GM18870 (cell line): ENCODE data around the gene NR1H4.
"Not testable (repeated sequence)": the region's sequence is repeated elsewhere in the genome, so short reads cannot be mapped to it uniquely, and the experiment has no call there.

Experiments
- ATAC-seq: cut with Tn5 transposase; IDR thresholded peaks from one replicate; pipeline ENCODE4 v1.9.1; 2021; ENCODE audit warnings: moderate library complexity; ENCODE audit not compliant: unreplicated experiment

The NR1H4 gene

DNA sequence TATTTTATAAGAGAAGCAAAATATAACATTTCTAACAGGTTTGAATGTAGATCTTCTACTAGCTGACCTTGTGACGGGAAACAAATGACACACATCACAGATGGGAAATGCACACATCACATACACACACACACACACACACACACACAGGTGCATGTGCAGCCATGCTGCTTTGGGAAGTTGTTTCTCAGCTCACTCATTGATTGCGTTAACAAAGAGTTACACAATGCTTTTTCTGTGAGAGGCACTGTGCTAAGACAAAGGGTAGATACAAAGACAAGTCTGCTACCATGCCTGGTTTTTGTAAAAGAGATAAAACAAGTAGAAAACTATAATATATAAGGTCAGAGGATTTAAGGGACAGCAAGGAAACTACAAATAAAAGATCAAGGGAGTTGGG lies 1.3 kb upstream of the NR1H4 start:
- no peak for ATAC-seq

DNA sequence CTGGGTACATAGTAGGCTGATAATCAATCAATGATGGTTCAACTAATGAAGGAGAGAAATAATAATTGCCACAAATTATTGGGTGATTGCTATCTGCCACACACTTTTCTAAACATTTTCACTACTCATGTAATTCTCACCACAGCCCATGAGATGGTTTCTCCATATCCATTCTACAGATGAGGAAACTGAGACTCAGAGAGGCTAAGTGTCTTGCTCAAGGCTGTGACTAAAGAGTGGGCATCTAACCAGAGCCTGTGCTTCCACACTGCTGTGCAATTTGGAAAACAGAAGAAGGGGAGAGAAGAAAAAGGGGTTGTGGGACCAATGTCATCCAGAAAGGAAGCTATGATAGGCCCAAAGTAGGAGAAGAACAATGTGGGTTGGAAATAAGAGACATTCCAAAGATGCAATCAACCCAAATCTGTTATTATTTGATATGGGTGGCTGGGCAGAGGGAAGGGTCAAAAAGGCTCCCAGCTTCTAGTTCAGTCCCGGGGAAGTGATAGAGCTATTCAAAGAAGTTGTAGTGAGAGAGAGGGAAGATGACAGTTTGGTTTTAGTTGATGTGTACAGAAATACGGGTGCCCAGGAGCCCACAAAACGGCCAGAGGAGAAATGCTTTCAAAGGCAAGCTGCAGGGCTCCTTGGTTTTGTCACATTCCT lies 483 bp upstream of the NR1H4 start:
- ATAC-seq: no peak

DNA sequence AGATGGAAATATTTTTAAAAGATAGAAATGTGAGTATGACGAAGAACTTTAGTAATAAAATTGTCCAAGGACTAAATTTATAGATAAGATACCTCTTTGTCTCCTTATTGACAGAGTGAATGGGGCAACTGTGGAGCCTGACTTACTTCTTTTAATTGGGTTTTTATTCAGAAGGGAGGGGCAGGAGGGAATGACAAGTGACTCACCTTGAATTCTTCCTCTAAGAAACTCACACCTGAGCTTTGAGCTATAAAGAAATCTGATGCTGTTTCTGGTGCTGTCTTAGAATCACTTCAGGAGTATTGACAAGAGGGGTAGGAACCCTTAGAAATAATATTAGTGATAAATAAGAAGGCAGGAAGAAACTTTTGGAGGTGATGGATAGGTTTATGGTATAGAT lies 951 bp downstream of the NR1H4 start:
- no peak for ATAC-seq

DNA sequence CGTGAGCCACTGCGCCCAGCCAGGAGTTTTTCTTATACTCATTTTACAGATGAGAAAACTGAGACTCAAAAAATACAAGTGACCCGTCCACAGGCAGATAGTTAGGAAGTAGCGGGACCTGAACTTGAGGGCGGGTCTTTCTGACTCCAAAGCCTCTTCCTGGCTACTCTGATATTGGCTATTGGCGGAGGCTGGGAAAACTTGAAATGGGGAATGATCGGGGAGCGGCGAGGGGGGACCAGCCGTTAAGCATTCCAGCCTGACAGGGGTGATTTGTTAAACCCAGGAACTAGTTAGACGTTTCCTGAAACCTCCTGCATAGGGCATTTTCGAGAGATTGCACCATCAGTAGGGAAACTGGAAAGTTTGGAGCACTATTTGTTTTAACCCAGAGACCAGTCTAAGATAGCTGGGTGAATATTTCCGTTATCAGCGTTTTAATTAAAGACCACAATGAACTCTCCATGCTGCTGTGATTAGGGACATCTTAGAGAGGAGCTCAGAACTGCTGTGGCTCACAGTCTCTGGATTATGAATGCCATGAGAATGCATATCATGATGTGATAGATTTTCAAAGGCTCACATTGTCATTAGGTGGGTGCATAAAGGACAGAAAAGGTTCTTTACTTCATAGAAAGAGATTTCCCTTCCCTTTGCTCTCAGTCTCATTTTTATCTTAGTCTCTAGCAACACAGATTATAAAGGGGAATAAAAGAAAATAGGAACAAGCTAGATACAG lies 2.5 kb downstream of the NR1H4 start:
- ATAC-seq: no peak

DNA sequence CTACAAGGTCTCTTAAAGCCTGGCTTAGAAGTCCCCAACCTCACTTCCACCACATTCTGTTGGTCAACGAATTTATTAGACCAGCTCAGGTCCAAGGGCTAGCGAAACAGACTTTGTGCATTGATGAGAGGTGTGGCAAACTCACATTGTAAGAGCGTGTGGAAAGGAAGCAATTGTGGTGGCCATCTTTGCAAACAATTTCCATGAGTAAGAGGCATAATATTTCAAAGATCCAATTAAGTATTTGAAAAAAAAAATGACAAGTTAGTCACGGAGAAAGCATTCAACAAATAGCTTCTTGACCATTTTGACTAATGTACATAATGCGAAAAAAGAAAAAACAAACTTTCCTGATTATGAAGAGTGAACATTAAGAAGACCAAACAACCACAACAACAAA lies 7.4 kb downstream of the NR1H4 start:
- ATAC-seq: no peak

DNA sequence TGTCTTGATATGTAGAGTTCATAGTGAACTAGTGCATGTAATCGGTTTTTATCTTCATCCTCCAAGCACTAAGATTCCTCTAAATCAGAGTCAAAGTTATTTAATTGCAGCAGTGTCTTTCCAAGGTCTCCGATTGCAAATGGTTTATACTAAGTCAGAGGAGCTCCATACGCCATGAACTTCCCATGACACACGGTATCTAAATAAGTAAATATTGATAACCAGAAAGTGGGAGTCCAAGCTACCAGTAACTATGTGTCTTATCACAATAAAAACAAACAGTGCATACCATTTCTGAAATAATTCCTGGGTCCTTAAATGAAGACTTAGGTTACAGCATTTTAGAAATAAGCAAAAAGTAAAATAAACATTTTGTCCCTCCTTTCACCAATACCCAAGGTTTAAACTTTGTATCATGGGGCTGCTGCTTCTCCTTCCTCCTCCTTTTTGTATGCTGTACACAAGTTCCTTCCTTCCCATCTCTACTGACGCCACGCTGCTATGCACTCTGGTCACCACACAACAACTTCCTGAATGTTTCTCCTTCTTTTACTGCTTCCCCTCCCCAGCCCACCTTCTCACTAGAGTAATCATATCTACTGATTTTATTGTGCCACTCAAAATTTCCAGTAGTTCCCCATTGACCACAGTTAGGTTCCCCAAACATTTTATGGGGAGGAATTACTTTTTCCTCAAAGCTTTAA lies 10.7 kb downstream of the NR1H4 start:
- no peak for ATAC-seq

DNA sequence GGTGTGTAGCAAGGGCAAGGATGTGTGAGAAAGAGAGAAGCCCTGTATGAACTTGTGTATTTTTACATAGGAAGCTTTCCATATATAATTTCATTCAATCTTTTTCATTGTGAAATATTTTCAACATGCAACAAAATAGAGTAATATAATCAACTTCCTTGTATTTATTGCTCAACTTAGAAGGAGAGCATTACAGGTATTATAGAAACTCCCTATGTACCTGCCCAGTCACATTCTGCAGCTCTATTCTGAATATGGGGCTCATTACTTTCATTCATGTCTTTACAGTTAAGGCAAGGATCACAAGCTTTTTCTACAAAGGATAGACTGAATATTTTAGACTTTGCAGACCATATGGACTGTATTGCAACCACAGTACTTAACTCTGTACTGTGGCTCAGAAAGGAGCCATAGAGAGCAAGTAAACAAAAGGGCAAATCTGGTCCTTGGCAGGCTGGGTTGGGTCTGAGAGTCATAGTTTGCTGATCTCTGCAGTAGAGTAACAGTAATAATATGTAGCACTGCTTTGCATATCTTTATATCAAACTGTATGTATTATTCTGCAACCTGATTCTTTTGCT lies 11.3 kb downstream of the NR1H4 start:
- ATAC-seq: no peak

DNA sequence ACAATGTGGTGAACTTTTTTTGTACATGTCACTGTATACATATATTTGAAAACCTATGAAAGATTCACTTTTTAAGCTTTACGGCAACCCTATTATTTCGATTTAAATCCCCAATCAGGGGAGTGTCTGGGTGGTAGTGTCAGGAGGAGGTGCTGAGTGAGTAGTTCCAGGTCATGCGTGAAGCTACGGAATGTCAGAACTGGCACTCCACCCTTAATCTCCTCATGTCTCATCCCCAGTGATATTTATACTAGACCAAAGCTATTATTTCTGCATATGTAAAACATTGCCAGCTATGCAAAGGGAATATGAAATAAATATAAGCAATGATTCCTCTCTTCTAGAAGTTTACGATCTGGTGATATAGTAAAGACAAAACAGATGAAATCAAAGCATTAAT lies 12.3 kb downstream of the NR1H4 start:
- ATAC-seq: no peak

DNA sequence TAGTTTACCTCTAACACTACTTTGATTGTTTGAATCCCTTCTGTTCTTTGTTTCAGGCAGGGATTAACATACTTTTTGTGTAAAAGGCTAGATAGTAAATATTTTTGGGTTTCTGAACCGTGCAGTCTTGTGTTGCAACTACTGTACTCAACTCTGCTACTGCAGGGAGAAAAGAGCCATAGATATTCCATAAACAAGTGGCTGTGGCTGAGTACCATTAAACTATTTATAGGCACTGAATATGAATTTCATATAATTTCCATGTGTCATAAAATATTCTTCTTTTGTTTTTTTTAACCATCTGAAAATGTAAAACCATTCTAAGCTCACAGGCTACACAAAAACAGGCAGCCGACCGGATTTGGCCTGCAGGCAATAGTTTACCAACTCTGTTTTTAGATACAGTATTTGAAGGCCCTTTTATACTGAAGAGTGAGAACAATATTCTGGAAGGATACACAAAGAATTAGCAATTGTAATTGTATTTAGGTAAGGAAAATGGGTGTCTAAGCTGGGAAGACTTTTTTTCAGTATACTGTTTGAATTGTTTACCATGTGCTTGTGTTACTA lies 15.7 kb downstream of the NR1H4 start:
- ATAC-seq: no peak

DNA sequence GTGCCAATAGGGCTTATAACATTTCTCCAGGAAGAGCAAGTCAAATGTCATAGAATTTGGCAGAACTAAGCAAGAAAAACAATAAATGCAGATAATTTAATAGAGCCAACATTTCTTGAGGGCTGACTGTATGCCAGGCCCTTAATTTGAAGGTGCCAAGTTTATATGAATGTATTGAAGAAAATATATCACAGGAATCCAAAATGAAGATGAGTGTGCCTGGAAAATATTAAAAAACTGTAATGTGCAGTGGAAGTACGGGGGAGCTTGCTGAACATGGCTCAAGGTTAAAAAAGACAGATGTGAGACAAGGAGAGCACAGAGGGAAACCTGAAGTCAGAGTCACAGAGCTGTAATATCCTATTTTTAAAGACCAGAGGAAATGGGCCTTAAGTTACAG lies 16.4 kb downstream of the NR1H4 start:
- ATAC-seq: no peak

DNA sequence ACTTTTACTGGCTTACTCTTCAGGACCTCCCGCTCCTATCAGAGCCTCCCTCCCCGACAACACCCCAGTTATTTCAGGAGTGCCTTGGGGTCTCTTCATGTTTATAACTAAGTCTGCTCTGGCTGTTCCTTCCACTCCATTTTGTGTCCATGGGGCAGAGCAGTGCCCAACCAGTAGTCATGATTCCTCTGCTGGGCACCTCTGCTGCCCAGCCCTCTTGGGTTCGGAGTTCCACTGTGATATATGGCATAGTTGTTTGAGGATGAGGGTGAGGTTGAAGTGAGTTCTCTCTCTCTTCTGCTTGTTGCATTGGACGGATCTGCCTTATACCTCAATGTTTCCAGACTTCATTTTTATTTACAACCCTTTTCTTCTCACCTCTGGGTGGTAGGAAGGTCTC lies 17.4 kb downstream of the NR1H4 start:
- no peak for ATAC-seq

DNA sequence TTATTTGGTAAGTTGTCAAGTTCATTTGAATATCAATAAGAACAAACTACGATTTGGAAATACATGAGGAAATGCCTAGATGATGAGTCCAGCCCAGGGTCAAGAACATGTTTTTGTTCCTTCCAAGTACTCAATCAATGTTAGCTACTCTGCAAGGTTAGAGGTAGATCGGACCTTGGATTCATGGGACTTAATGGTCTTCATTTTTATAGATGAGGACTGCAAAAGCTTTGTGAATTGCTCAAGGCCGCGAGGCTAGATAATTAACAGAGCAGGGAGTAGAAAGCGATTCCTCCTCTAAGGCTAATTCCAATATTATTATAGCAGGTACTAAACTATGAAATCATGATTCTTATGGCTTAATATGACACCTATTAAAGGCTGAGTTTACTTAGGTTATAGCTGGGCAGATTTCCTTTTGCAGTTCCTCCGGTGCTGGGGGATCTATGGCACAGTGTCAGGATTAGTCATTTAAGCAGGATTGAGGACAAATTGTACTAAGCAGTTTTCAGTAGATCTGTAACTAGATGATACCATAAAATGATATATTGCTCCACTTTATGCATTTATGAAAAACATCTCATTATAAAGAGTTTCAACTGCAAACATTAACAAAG lies 19.8 kb downstream of the NR1H4 start:
- ATAC-seq: no peak

DNA sequence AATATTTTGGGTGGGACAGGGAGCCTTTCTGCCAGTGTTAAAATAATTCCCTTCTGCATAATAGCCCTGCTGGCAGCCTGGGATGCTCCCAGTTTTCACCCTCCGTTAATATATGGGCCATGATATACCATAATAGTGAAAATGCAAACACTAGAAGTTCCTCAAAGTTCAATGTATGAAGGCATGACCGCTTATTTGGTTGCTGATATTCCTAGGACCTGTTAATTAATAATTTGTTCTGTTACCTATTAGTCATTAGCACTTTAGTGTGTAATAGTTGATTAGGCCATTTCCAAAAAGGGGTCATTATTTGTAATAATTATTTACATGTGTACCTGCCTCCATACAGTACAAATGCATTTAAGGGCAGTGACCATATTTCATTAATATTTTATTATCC lies 20.4 kb downstream of the NR1H4 start:
- no peak for ATAC-seq

DNA sequence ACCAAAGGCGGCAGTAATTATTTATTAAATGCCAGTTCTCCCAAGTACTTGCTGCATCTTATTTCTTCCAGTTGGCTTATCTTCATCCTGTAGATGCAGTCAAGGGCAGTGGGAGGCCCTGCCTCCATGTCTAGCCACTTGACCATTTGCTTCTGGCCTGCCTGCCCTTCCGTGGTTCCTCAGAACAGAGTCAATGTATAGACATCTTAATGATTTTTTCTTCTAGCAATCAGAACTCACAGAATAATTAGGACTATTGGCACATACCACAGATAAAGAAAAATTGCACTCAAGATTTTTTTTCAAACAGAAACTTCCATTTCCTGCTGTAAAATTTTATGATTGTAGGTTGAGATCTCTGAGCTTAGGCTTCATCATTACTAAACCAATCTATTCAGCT lies 20.9 kb downstream of the NR1H4 start:
- no peak for ATAC-seq

DNA sequence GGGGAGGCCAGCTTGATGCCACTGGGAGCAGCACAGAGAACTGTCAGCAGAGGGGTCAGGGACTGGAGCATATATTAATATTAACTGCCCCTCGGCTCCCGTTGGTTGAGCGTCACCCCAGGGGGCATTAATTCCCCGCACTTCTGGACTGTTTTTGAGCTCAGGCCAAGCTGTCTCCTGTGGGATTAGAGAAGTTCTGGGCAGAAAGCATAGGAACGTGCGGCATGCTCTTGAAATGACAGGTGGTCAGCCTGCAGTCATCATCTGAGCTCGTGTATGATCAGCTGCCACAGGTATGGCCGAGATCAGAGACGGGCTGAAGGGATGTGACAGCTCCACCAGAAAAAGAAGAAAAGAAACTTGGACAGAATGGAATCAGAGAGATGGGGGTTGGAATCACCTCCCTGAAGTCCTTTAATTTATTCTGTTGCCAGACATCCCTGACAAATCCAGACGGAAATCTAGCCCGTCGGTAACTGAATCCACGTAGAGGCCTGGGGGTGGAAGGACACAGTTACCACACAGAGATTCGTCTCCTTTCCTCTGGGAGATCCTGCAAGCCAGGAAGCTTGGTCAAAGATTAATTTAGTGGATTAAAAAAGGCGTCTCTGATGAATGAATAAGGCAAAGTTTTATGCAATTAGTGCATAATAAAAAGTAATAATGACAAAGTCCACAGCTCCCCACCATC lies 23.6 kb downstream of the NR1H4 start:
- no peak for ATAC-seq

DNA sequence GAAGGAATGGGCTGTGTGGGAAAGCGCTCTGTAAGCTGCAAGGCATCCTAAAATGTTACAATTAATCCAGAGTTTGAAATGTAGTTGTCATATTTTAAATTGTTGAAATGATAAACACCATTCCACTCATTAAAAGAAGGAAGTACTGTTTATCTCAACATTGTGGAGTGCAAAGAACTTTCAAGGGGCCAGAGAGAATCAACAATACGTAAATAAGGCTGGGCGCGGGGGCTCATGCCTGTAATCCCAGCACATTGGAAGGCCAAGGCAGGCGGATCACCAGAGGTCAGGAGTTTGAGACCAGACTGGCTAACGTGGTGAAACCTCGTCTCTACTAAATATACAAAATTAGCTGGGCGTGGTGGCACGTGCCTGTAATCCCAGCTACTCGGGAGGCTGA lies 24.5 kb downstream of the NR1H4 start:
- no peak for ATAC-seq

DNA sequence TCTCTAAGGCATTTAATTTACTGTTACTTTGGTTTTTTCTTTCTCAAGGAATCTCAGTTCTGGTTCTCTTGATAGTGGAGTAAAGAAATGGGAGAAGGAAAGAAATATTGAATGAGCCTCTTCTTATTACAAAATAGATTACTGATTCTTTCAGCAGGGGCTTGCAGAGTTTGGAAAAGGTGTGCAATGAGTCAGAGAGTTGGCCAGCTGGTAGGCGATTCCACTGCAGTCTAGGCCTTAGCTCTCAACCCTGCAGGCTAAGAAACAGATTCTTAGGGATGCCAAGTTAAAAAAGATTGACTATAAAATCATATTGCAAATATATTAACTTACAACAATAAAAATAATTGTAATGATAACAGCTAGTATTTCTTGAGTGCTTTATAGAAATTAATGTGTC lies 25.8 kb downstream of the NR1H4 start:
- ATAC-seq: no peak

DNA sequence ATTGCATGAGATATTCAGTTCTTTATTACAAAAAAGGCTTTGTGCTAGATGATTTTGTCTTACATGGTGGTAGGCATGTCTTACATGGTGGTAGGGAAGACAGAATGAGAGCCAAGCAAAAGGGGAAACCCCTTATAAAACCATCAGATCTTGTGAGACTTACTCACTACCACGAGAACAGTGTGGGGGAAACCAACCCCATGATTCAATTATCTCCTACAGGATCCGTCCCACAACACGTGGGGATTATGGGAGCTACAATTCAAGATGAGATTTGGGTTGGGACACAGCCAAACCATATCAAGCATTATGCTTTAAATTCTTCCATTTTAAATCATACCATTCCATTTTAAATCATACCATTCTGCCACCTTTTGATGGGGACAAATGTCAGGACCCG lies 29.1 kb downstream of the NR1H4 start:
- ATAC-seq: not testable (repeated sequence)

DNA sequence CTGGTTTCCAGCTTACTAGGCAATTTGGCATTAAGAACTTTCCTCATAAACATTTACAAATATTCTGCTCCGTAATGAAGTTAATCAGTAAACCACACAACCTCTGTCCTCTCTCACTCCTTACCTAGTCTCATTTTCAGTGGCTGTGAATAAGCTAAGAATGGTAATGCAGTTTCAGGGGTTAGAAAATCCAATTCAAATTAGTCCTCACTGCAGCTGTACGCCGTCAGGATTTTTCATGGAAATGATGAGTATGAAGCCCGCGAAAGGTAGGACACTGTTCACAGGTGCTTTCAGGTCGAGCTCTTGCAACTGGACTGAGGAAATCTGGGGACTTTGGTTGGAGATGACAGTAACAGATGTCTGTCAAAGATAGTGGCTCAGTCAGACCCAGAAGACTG lies 29.6 kb downstream of the NR1H4 start:
- ATAC-seq: no peak

DNA sequence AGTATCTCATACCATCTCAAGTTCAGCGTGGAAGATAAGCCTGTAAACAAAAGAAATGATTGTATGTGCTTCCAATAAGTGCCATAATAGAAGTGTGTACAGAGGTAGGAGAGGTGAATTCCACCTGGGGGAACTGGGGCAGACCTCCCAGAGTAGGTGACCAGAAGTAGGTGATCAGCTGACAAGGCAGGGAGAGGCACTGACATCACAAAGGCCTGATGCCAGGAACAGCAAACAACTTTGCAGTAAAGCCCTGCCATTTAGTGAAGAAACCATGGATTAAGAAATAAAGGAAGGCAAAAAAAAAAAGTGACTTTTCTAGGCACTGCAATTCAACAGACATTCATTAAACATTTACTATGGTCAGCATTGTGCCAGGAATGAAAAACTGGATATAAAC lies 31.1 kb downstream of the NR1H4 start:
- ATAC-seq: no peak

DNA sequence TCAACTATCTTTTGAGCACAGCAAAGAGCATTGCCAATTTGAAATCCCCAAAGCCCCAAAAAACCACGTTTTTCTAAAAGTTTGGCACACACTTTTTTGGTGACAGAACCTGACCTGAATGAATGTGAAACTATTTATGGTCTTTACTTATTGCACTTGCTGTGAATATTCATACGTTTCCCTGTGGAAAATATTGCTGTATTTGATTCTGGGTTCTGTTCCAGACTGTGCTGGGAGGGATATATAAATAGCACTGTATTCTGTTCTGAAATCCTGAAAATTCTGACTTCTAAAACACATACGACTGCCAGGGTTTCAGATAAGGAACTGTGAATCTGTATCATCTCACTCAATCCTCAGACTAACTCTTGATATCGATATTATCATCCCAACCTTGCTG lies 35.1 kb downstream of the NR1H4 start:
- no peak for ATAC-seq
